Esophagus muscularis mucosa (tissue), 4 donors: Measurements from ENCODE around the gene COMMD1. TPM values are rescaled to one million over a fixed set of nuclear protein-coding genes. Genes with fewer than 3 reads are reported as not detected.

Experiments used
- DNase-seq: peaks from one replicate; pipeline ENCODE4 v3.0.0-alpha.2; 2017; ENCODE audit errors: extremely low spot score
- H3K27ac ChIP-seq, 4 donors: fragments of 200-600 bp; sonication (generic); replicated peaks in 1 of 4; 1 replicate in 3 of 4; 2 replicates in 1 of 4; pipeline ENCODE4 v1.5.1; 2016 to 2019; ENCODE audit warnings: mild to moderate bottlenecking in 1 of 4
- H3K27me3 ChIP-seq, 4 donors: fragments of 200-600 bp; sonication (generic); one replicate each; pipeline versions ENCODE4 v1.5.1 to v1.6.0; 2016 to 2019
- H3K36me3 ChIP-seq, 4 donors: fragments of 200-600 bp; sonication (generic); one replicate each; pipeline ENCODE4 v1.5.1; 2016 to 2019
- H3K4me1 ChIP-seq, 4 donors: fragments of 200-600 bp; sonication (generic); one replicate each; pipeline ENCODE4 v1.5.1; 2016 to 2019
- H3K4me3 ChIP-seq, 4 donors: fragments of 200-600 bp; sonication (generic); 1 replicate in 2 of 4; 2 replicates in 2 of 4; pipeline ENCODE4 v1.5.1; 2016 to 2019; ENCODE audit warnings: mild to moderate bottlenecking in 4 of 4, moderate library complexity in 1 of 4
- H3K9me3 ChIP-seq, 4 donors: fragments of 200-600 bp; sonication (generic); 1 replicate in 3 of 4; 2 replicates in 1 of 4; pipeline ENCODE4 v1.5.1; 2016 to 2019
- EP300 ChIP-seq: sonication (generic); formaldehyde crosslinking; IDR thresholded peaks from one replicate; pipeline ENCODE4 v1.6.1; 2017; ENCODE audit warnings: antibody characterized with exemption
- POLR2A ChIP-seq: fragments of 450-650 bp; IDR thresholded peaks from one replicate; pipeline ENCODE4 v1.6.1; 2017; ENCODE audit warnings: antibody characterized with exemption, moderate library complexity, mild to moderate bottlenecking, low read depth
- POLR2AphosphoS5 ChIP-seq, 2 donors: sonication (generic); formaldehyde crosslinking; IDR thresholded peaks; one replicate each; pipeline ENCODE4 v1.6.1; 2017; ENCODE audit warnings: antibody characterized with exemption in 2 of 2
- WGBS: methylation state at CpG from one replicate; pipeline ENCODE4 v1.1.5; 2018; 5-methylcytosine and 5-hydroxymethylcytosine counted together
- intact Hi-C: fragments of 100-400 bp; cut with DNase I; formaldehyde crosslinking; loops from one replicate; pipeline ENCODE4 v1.15.1; 2023
- total RNA-seq, 4 donors: library from RNA; depleted of rRNA; stranded (reverse); fragments of >200 nt; gene quantifications; one replicate each; pipeline versions ENCODE4 v1.1.0 to v1.2.1, GENCODE V29; 2016
- TF ChIP-seq, protein P1 (sequence below), 3 experiments: fragments of 200-600 bp in 2 of 3; fragments of 450-650 bp in 1 of 3; sonication (generic) in 2 of 3; IDR thresholded peaks; one replicate each; pipeline ENCODE4 v1.5.1; 2017 to 2019; ENCODE audit warnings: antibody characterized with exemption in 3 of 3, mild to moderate bottlenecking in 2 of 3, moderate library complexity in 1 of 3

COMMD1 gene
- total RNA-seq, 4 donors from 2014 or later, result 25.1 to 42.4 (median 37.2) TPM

DNA sequence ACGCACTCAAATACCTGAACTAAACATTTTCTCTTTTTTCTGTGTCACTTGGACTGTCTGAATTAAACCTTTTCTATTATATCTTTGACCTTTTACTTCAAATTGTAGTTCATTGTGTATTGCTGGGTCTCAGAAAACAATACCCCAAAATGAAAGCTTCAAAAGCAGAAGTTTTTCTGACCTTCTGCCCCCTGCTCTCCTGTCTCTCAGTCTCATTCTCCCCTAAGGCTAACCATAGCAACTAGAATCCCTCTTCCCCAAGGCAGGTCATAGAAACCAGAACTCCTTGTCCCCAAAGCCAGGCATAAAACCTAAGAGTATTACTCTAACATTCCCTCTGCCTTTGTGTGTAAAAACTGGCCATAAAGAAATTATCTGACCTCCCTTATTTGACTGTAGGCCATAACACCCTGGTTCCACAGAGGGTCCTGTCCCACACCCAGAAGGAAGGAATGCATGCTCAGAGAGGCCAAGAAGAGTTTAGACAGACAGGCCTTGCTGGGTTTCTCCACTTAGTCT is 197.0 kb downstream of the COMMD1 start:
- Histone ChIP-seq H3K9me3 (no peaks in the 10 kb centered on the region), H3K27me3 (no peaks in the 10 kb centered on the region), H3K4me1 (no peaks in the 10 kb centered on the region), H3K4me3 (no peak overlapping the region), H3K27ac (no peak overlapping the region), H3K36me3 (no peaks in the 10 kb centered on the region)
- TF ChIP-seq POLR2AphosphoS5 (IDR thresholded peaks at IDR 0.05), result no peak
- TF ChIP-seq, protein P1, sequence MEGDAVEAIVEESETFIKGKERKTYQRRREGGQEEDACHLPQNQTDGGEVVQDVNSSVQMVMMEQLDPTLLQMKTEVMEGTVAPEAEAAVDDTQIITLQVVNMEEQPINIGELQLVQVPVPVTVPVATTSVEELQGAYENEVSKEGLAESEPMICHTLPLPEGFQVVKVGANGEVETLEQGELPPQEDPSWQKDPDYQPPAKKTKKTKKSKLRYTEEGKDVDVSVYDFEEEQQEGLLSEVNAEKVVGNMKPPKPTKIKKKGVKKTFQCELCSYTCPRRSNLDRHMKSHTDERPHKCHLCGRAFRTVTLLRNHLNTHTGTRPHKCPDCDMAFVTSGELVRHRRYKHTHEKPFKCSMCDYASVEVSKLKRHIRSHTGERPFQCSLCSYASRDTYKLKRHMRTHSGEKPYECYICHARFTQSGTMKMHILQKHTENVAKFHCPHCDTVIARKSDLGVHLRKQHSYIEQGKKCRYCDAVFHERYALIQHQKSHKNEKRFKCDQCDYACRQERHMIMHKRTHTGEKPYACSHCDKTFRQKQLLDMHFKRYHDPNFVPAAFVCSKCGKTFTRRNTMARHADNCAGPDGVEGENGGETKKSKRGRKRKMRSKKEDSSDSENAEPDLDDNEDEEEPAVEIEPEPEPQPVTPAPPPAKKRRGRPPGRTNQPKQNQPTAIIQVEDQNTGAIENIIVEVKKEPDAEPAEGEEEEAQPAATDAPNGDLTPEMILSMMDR (IDR thresholded peaks at IDR 0.05), result no peak
- no peak for TF ChIP-seq EP300
- no peak for TF ChIP-seq POLR2A
- DNase-seq, result no peak
- intact Hi-C loops, result no loop called here
- 100% methylated on average over 1 of the region's 1 CpG for WGBS

DNA sequence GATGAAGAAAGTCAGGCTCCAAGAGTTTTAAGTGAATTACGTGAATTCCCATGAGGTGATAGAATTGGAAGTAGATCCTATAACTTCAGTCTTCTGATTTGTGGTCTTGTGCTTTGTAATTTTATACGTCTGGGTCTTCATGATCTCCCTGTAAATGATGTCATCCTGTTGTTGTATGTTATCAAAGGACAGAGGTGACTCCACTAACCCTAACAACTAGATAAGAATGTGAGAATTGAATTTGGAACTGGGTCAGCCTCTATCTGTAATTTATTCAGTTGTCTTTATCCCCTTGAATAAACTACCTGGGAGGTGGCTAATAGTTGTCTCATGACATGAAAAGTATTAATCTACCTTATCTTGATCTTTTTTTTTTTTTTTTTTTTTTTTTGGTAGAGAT is 204.1 kb downstream of the COMMD1 start:
- Histone ChIP-seq H3K4me3 (no peak overlapping the region), H3K9me3 (no peaks in the 10 kb centered on the region), H3K4me1 (peaks cover 0 to 10% (median 7%) of the 10 kb centered on the region in 4 donors), H3K27ac (no peak overlapping the region), H3K36me3 (no peaks in the 10 kb centered on the region), H3K27me3 (no peaks in the 10 kb centered on the region)
- intact Hi-C loops, result no loop called here
- no peak for TF ChIP-seq EP300
- TF ChIP-seq, protein P1 (IDR thresholded peaks at IDR 0.05), result no peak
- TF ChIP-seq POLR2AphosphoS5 (IDR thresholded peaks at IDR 0.05), result no peak
- no peak for TF ChIP-seq POLR2A
- no peak for DNase-seq
- 97% methylated on average over 2 of the region's 2 CpGs for WGBS

DNA sequence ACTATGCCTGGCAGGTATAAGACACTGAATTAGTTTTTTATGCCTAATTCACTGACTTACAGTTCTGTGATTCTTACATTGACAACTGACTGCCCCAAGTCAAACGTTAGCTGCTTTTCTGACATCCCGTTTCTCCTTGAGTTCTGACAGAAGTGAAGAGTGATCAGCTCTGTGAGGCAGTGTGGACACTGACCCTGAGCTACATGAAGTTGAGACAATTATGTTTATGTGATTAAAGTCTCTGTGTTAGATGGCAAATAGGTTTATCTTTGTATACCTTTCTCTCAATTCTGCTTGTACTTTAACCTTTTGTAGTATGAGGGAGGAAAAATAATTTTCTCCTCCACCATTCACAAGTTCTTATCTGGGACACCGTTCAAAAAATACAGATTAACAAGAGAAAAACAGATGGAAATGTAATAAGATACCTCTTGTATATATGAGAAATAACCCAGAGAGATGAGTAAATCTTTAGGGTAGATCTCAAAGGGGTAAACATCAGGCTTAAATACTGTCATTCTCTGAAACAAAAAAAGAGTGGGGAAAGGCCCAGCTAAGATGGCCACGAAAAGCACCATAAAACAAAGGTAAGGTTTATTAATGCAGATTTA is 205.0 kb downstream of the COMMD1 start:
- peaks cover 0 to 13% (median 7%) of the 10 kb centered on the region in 4 donors for H3K4me1 ChIP-seq
- no peaks in the 10 kb centered on the region for H3K36me3 ChIP-seq
- no peak overlapping the region for H3K4me3 ChIP-seq
- no peak overlapping the region for H3K27ac ChIP-seq
- no peak for DNase-seq
- H3K27me3 ChIP-seq, result no peaks in the 10 kb centered on the region
- intact Hi-C loops, result no loop called here
- H3K9me3 ChIP-seq, result no peaks in the 10 kb centered on the region
- TF ChIP-seq, protein P1 (IDR thresholded peaks at IDR 0.05), result no peak
- TF ChIP-seq POLR2A (no peak), EP300 (no peak), POLR2AphosphoS5 (IDR thresholded peaks at IDR 0.05) (no peak)
- 84% methylated on average over 4 of the region's 4 CpGs for WGBS

DNA sequence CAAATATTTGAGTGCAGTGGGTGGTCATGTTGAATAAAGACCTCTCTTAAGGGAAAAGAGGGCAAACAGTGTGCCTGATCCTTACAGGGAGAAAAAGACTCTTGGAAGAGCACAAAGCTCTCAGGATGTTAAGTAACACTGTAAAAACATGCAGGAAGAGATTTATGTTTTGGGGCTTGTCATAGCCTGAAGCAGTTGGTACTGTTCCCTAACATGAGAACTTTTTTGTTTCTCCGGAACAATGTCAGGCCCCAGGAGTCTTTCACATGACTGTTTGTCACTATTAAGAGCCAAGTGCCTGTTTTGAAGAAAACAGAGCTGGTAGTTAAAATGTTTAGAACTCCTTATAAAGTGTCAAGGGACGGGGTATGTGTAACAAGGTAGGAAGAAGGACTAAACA is 206.7 kb downstream of the COMMD1 start:
- no peaks in the 10 kb centered on the region for H3K27me3 ChIP-seq
- no peak overlapping the region for H3K27ac ChIP-seq
- no peak overlapping the region for H3K4me3 ChIP-seq
- TF ChIP-seq, protein P1 (IDR thresholded peaks at IDR 0.05), result no peak
- no peak for TF ChIP-seq EP300
- no peak for TF ChIP-seq POLR2AphosphoS5 (IDR thresholded peaks at IDR 0.05)
- TF ChIP-seq POLR2A, result no peak
- peaks cover 0 to 13% (median 7%) of the 10 kb centered on the region in 4 donors for H3K4me1 ChIP-seq
- H3K9me3 ChIP-seq, result no peaks in the 10 kb centered on the region
- no peak for DNase-seq
- intact Hi-C loops, result no loop called here
- WGBS, result 63% methylated on average over 2 of the region's 2 CpGs
- no peaks in the 10 kb centered on the region for H3K36me3 ChIP-seq

DNA sequence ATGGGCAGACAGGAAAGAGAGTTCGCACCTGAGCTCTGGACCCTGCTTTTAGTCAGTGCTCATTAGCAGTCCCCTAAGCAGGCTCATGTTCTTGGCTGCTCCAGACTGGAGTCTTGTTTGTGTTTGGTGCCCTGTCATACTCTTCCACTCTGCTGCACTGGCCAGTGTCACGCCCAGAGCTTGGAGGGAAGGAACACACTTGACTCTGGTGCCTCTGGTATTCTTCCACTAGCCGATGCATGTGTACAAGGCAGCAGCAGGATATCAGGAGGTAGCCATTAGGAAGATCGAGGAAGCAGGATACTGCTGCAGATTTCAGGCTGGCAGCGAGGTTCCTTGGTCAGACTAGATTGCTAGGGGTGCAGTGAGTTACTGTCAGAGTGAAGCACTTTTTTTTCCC is 209.1 kb downstream of the COMMD1 start:
- no peaks in the 10 kb centered on the region for H3K9me3 ChIP-seq
- no peak overlapping the region for H3K27ac ChIP-seq
- no peak overlapping the region for H3K4me3 ChIP-seq
- peaks cover 0 to 13% (median 7%) of the 10 kb centered on the region in 4 donors for H3K4me1 ChIP-seq
- intact Hi-C loops, result no loop called here
- 88% methylated on average over 5 of the region's 5 CpGs for WGBS
- no peak for TF ChIP-seq POLR2AphosphoS5 (IDR thresholded peaks at IDR 0.05)
- TF ChIP-seq POLR2A, result no peak
- TF ChIP-seq, protein P1 (IDR thresholded peaks at IDR 0.05), result no peak
- no peak for TF ChIP-seq EP300
- no peaks in the 10 kb centered on the region for H3K36me3 ChIP-seq
- DNase-seq, result no peak
- H3K27me3 ChIP-seq, result no peaks in the 10 kb centered on the region
